GM21423 (cell line): Measurements from ENCODE around the gene ARHGAP6.
A peak's percentile ranks its signal among the peaks of the same experiment; 100 is the strongest.

Experiments used
- ATAC-seq: cut with Tn5 transposase; IDR thresholded peaks from one replicate; pipeline ENCODE4 v1.9.1; 2021; ENCODE audit warnings: mild to moderate bottlenecking, moderate library complexity; ENCODE audit not compliant: unreplicated experiment

The ARHGAP6 gene

GRCh38 chrX:11190745-11191510 is 474.8 kb downstream of the ARHGAP6 start:
- no peak for ATAC-seq

DNA sequence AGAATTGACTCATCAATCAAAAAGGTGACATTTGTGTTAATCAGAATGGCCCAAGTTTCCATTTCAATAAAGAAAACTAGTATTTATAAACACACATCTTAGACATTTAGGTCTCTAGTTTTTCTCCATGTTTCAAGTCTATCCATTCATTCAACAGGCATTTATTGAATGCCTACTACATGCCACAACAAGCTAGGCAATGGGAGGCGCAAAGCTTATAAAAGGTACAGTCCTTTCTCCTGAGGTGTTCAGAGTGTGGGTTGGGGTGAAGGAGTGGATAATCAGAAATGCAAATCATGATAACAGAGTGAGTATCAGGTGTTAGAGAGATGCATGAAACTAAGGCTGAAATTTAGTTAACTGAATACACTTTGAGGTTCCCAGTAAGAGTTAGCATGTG is 476.6 kb downstream of the ARHGAP6 start:
- no peak for ATAC-seq

DNA sequence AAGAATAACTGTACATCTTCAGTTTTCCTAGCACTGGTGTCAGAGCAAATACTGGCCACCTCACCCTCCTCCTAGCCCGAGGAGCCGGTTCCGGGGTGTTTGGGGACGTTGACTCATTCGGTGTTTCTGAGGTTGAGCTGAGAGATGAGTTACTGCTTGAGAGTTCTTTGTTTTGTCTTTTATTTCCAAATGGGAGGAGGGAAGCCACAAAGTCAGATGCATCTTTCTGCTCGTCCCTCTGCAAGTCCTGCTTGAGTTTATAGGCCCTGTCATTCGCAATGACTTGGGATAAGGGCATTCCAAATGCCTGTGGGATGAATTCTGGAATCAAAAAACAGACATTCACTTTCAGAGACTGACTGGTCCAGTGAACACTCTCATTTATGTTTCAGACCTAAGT is 477.1 kb downstream of the ARHGAP6 start:
- ATAC-seq: no peak

DNA sequence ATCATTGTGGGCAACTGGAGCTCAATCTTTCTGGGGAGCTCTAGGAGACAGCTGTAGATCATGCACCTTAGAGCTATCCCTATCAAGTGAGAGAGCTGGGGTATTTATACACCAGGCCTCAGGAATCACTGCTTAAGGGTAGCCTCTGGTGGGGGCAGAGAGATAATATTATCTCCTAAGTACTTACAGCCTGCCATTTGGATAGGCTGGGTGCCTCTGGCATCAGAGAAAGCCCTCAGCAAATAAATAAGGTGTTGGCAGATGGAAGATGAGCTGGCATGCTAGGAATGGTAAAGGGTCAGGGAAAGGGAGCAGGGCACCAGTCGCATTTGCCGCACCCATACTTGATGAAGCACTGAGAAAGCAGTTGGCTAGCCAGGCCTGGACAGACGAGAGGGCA is 478.7 kb downstream of the ARHGAP6 start:
- no peak for ATAC-seq

GRCh38 chrX:11185861-11186260 is 479.9 kb downstream of the ARHGAP6 start:
- ATAC-seq: no peak

GRCh38 chrX:11180571-11180970 is 485.1 kb downstream of the ARHGAP6 start:
- no peak for ATAC-seq

DNA sequence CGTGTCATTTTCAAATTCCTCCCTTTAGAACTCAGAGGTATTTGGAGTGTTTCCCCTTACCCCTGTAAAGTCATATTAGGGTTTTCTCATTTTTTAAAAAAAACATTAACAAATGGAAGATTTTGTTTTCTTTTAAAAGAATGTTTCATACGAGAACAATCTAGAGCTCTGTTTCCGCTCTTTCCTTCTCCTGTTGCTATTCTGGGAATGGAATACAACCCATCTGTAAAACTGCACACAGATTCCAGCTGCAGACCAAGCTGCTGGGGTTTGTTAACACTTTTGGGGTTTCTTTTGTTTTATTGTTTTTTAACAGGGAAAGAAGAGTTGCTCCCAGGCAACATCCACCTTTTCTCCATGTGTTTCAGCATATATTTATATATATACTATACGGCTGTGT is 493.3 kb downstream of the ARHGAP6 start:
- ATAC-seq: no peak

DNA sequence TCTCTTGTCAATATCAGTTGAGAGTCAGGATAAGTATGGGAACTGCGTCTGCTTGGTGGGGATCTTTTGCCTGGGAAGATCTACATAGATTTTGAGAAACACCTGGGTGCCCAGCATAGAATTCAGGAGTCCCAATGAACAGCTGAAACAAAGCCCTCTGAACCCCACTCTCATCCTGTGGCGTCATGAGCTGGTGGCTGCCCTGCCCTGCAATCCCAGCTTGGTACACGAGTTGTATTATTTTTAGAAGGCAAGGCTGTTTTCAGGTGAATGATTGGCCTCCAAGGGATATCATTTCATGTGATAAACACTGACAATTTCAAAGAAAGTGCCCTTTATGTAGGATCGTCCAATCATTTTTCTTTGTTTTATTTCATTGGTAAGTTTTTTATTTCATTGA is 493.8 kb downstream of the ARHGAP6 start:
- ATAC-seq: no peak

DNA sequence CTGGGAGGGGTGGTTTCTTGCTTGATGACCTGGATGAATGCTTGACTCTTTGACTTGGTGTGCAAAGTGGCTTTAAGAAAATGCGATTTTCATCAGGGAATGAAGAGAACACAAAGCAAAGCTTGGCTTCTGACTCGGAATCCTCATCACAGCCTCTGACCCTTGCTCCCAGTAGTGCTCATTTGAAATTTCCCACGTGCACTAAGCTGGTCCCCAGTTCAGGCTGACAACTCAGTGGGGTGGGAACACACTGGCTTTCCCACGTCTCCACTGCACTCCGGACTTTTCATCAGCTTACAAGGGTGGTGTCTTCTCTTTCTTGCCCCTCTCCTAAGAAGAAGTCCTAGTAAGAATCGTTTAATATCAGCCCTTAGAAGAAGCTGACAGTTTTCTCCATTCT is 501.3 kb downstream of the ARHGAP6 start:
- ATAC-seq: no peak

GRCh38 chrX:11159149-11159548 is 506.6 kb downstream of the ARHGAP6 start:
- no peak for ATAC-seq

- no peak for ATAC-seq
Measured at GRCh38 chrX:11151799-11152559, 513.7 kb downstream of the ARHGAP6 start.

- no peak for ATAC-seq
Measured at GRCh38 chrX:11148401-11148800, 517.3 kb downstream of the ARHGAP6 start.

- ATAC-seq: no peak
Measured at GRCh38 chrX:11146411-11146810, 519.3 kb downstream of the ARHGAP6 start.

- peak; percentile 69 for ATAC-seq
Measured at GRCh38 chrX:11143931-11144678, 521.6 kb downstream of the ARHGAP6 start.

DNA sequence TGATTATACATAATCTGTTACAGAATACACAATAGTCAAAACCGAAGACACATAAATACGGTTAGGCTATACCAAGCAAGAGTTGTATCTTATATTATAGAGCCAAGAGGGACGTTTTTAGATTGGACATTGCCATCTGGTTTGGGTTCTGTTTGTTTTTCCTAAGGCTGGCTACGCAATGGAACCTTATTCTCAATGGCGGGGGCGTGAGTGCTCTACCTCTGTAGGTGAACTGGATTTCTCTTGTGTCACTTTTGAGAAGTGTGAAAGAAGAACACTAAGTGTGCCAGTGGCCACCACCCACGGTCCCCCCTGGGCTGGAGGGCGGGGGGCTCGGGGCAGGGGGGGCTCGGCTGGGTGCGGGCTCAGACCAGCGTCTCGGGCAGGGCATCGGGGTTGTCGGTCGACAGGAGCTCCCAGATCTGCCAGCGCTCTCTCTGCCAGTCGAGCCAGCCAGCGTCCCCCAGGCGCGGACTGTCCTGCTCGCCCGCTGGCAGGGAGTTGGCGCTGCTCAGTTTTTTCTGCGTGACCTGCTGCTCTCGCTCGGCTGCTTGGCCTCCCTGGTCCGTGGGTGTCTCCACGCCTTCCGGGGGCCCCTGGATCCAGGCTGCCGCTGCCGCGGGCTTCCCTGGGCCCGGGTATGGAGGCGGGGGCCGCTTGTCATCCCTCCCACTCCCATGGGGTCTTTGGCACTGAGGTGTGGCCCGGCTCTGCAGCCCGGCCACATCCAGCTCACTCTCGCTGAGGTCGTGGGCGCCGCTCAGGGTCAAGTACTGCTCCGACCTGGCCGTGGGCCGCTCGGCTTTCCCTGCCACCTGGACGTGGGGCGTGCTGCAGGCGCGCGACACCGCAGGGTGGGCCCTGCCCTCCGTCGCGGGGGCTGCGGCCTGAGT is 527.0 kb downstream of the ARHGAP6 start:
- no peak for ATAC-seq

- no peak for ATAC-seq
Measured at GRCh38 chrX:11137543-11138139, 528.1 kb downstream of the ARHGAP6 start.

- ATAC-seq: no peak
Measured at GRCh38 chrX:11135564-11136185, 530.0 kb downstream of the ARHGAP6 start.

DNA sequence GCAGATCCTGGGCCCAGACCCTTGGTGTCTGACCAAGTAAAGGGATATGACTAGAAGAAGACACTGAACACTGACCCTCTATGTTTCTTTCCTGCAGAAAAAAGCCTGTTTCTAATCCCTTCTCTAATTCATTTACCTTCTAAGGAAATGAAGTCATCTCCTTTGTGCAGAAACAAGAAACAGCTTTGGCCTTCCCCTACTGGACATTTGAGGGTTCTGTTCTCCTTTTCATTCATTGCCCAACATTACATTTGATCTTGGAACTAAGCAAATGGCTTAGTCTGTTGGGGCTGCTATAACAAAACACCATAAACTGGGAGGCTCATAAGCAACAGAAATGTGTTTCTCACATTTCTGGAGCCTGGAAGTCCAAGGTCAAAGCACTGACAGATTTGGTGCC is 534.6 kb downstream of the ARHGAP6 start:
- no peak for ATAC-seq

GRCh38 chrX:11130136-11130535 is 535.6 kb downstream of the ARHGAP6 start:
- ATAC-seq: no peak
